GM12874 (cell line): ENCODE measurements around the gene OSGEP.

Experiments
- TF ChIP-seq, protein P1 (sequence below): IDR thresholded peaks from 2 replicates; pipeline ENCODE4 v1.5.1; 2011; ENCODE audit warnings: low read depth, mild to moderate bottlenecking, control low read depth, low read length, moderate library complexity; ENCODE audit not compliant: insufficient read depth

Gene OSGEP

DNA sequence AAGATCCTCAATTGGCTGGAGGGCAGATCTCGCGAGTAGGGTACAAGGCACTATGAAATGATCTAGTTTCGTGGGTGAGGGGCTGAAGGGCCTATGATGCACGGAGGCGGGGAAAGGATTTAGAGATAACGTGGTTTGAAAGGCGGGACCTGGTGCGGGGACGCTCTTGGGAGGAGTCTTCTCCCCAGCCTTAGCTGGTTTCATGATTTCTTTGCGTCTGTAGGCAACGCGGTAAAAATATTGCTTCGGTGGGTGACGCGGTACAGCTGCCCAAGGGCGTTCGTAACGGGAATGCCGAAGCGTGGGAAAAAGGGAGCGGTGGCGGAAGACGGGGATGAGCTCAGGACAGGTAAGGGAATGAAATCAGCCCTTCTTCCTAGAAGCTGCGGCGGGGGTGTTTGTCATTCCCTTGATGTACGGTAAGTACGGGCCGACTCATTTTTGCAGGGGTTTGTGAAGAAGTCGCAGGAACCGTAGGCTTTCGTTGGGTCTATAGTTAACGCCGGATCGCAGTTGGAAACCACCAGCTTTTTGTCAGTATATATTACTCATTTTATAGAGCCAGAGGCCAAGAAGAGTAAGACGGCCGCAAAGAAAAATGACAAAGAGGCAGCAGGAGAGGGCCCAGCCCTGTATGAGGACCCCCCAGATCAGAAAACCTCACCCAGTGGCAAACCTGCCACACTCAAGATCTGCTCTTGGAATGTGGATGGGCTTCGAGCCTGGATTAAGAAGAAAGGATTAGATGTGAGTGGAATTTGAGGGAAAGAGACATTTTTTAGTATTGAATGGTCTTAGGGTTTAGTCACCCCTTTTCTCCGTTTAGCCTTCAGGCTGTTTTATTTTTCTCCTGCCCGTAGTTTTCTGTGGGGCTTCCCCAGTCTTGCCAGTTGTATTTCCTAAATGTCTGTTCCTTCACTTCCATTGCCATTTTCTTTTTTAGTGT lies 1.0 kb upstream of the OSGEP start:
- TF ChIP-seq, protein P1, sequence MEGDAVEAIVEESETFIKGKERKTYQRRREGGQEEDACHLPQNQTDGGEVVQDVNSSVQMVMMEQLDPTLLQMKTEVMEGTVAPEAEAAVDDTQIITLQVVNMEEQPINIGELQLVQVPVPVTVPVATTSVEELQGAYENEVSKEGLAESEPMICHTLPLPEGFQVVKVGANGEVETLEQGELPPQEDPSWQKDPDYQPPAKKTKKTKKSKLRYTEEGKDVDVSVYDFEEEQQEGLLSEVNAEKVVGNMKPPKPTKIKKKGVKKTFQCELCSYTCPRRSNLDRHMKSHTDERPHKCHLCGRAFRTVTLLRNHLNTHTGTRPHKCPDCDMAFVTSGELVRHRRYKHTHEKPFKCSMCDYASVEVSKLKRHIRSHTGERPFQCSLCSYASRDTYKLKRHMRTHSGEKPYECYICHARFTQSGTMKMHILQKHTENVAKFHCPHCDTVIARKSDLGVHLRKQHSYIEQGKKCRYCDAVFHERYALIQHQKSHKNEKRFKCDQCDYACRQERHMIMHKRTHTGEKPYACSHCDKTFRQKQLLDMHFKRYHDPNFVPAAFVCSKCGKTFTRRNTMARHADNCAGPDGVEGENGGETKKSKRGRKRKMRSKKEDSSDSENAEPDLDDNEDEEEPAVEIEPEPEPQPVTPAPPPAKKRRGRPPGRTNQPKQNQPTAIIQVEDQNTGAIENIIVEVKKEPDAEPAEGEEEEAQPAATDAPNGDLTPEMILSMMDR, result no peak

DNA sequence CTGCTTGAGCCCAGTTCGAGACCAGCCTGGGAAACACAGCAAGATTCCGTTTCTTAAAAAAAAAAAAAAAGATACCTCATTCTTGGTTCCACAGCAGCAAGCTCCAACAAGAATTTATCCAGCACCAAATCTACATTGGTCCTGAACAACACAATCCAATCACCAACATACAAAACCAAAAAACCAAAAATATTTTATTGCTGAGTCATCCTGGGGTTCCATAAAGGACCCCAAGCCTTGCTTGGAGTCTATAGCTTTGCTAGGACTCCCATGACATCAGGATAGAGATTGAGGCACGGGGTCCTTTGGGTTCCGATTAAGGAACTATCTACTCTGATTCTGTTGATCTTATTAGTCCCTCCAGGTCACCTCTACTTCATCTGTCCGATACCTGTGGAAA lies 7.7 kb downstream of the OSGEP start:
- TF ChIP-seq, protein P1, result no peak

DNA sequence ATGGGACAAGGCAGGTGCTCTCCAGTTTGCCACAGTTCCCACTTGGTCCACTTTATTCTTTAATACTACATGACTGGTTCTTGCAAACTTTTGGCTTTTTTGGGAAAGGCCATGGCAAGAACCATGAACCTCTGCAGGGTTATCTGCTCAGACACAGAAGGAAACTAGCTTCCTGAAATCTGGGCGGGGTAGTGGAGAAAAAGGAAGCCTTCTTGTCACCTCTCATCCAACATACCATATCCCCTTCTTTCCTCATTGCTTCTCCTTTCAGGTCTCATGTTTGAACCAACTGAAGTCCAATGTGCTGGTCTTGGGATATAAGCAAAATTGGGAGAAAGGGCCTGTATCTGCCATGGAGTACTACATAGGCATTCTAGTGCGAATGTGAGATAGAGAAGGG lies 13.2 kb downstream of the OSGEP start:
- TF ChIP-seq, protein P1, result no peak

DNA sequence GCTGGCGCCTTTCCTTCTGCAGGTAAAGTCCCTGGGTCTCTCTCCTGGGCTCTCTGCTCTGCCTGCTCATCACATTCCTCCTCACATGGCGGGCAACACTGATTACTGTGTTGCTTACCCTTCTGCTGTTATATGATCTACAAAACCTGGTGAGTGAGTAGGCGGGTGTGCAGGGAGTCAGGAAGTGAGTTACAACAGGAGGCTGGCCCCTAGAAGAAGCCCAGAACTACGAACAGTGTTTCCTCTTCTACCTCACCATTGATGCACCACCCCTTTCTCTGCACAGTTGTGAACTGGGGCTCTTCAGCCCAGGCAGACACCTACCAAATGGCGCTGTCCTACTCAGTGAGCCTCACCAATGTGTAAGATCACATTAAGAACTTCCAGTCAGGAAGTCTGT lies 13.7 kb downstream of the OSGEP start:
- TF ChIP-seq, protein P1, result no peak

DNA sequence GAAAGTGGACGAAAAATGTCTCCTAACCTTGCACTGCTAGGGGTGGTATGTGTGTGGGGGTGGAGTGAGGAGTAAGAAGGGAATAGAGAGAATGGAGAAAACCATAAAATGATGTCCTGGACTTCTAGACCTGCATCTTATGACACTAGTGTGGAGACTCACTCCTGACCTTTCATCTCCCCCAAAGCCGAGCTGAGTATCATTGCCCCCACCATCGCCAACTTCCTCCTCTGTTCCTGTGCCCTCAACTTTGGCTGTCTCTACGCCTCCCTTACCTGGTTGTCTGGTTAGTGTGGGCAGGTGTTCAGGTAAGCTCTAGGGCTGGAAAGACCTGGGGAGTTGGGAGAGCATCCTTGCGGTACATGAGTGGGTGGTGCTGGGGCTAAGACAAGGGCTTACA lies 14.1 kb downstream of the OSGEP start:
- TF ChIP-seq, protein P1, result no peak

DNA sequence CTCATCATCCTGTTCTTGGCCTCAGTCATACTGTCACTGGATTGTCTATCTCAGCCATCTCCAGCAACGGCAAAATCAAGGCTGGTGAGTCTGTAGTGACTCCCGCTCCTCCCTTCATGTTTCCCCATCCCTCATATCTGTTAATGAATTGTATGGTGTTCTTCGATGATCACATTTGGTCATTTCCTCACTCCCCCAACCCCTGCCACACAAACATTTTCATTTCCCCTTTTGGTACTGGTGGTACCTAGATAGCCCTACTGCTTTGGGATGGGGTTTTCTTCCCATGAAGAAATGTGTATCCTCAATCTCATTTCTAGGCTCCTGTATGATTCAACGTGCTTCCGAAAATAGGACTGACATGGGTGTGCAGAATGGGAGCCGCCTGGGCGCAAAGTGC lies 15.9 kb downstream of the OSGEP start:
- TF ChIP-seq, protein P1, result no peak

DNA sequence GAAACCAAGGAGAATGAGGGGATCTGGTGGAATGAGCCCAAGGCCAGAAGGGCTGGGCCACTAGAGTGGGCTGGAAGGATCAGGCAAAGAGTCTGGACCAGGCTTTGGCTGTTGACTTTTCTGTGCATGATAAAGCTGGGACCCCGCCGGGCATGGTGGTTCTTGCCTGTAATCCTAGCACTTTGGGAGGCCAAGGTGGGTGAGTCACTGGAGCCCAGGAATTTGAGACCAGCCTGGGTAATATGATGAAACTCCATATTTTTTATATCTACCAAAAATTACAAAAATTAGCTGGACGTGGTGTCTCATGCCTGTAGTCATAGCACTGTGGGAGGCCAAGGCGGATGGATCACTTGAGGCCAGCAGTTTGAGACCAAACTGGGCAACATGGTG lies 18.3 kb downstream of the OSGEP start:
- TF ChIP-seq, protein P1, result no peak
